Endothelial cell of umbilical vein (primary cell): ENCODE measurements around the gene ITFG1. TPM values are rescaled to one million over a fixed set of nuclear protein-coding genes. Genes with fewer than 3 reads are reported as not detected.

ENCODE experiments used
- BruUV-seq: library from RNA; stranded (reverse); fragments of 400-500 nt; replicated peaks from 2 replicates; lab custom pipeline; 2021; lab: Mats Ljungman, UMichigan
- CTCF ChIA-PET: fragments of 300-600, 350-600 bp; sonication (Branson Sonifier 250); formaldehyde crosslinking; loops from one replicate; lab custom pipeline; 2021; ENCODE audit warnings: antibody characterized with exemption, inconsistent platforms; lab: Charles Lee
- POLR2A ChIA-PET: fragments of 300-600, 350-600 bp; sonication (Branson Sonifier 250); formaldehyde crosslinking; loops from one replicate; lab custom pipeline; 2021; ENCODE audit warnings: antibody characterized with exemption, inconsistent platforms; lab: Charles Lee
- DNase-seq: peaks from one replicate; pipeline ENCODE4 v3.0.0-alpha.2; 2011; ENCODE audit warnings: low read depth, low spot score
- FAIRE-seq: peaks from 2 replicates; lab custom pipeline; 2011; peaks lifted over from hg19 to GRCh38; lab: Jason Lieb, UNC
- H2AFZ ChIP-seq: 2 replicates; pipeline ENCODE4 v1.6.0; 2012; ENCODE audit warnings: low read depth, low read length, control low read depth, inconsistent platforms
- H3K27ac ChIP-seq: 2 replicates; pipeline ENCODE4 v1.5.1; 2011; ENCODE audit warnings: low read depth, mild to moderate bottlenecking, control low read depth, low read length, moderate library complexity; ENCODE audit not compliant: insufficient read depth
- H3K27me3 ChIP-seq, 2 experiments: 2 replicates each; pipeline versions ENCODE4 v1.6.0 to v1.6.1; 2011; ENCODE audit warnings: low read length in 2 of 2, mixed read lengths in 1 of 2; ENCODE audit not compliant: control insufficient read depth in 2 of 2, insufficient read depth in 2 of 2
- H3K36me3 ChIP-seq, 2 experiments: 2 replicates in 1 of 2; 3 replicates in 1 of 2; pipeline ENCODE4 v1.5.1; 2011; ENCODE audit warnings: low read length in 2 of 2, mild to moderate bottlenecking in 1 of 2, moderate library complexity in 1 of 2; ENCODE audit not compliant: control insufficient read depth in 2 of 2, insufficient read depth in 2 of 2; ENCODE audit errors: extremely low read depth in 1 of 2
- H3K4me1 ChIP-seq: 3 replicates; pipeline ENCODE4 v1.5.1; 2011; ENCODE audit warnings: mild to moderate bottlenecking, low read length; ENCODE audit not compliant: control insufficient read depth, insufficient read depth; ENCODE audit errors: extremely low read depth
- H3K4me2 ChIP-seq: 2 replicates; pipeline ENCODE4 v1.6.1; 2011; ENCODE audit warnings: low read length, control low read depth, mixed read lengths; ENCODE audit not compliant: insufficient read depth
- H3K4me3 ChIP-seq, 3 experiments: fragments of 200-600 bp in 1 of 3; sonication (generic), shearing (Covaris generic) in 1 of 3; replicated peaks in 1 of 3; 2 replicates each; pipeline ENCODE4 v1.5.1; 2011 to 2016; ENCODE audit warnings: control low read depth in 3 of 3, low read length in 3 of 3, mild to moderate bottlenecking in 2 of 3, inconsistent platforms in 1 of 3, low read depth in 1 of 3, moderate library complexity in 1 of 3; ENCODE audit not compliant: insufficient read depth in 1 of 3
- H3K79me2 ChIP-seq: 2 replicates; pipeline ENCODE4 v1.6.0; 2012; ENCODE audit warnings: low read length, inconsistent platforms; ENCODE audit not compliant: control insufficient read depth, insufficient read depth
- H3K9ac ChIP-seq: replicated peaks from 2 replicates; pipeline ENCODE3; 2011; ENCODE audit warnings: low read length, control low read depth; ENCODE audit not compliant: insufficient read depth; ENCODE audit errors: extremely low read depth
- H3K9me1 ChIP-seq: replicated peaks from 3 replicates; pipeline ENCODE4 v1.6.0; 2011; ENCODE audit warnings: mild to moderate bottlenecking, low read length; ENCODE audit not compliant: control insufficient read depth, insufficient read depth; ENCODE audit errors: extremely low read depth
- H3K9me3 ChIP-seq: replicated peaks from 2 replicates; pipeline ENCODE4 v1.5.1; 2012; ENCODE audit warnings: low read length, inconsistent platforms; ENCODE audit not compliant: control insufficient read depth, insufficient read depth
- H4K20me1 ChIP-seq: replicated peaks from 2 replicates; pipeline ENCODE3; 2011; ENCODE audit warnings: mild to moderate bottlenecking, low read length; ENCODE audit not compliant: control insufficient read depth, insufficient read depth; ENCODE audit errors: extremely low read depth
- EZH2 ChIP-seq: IDR thresholded peaks from 2 replicates; pipeline ENCODE4 v1.6.1; 2012; ENCODE audit warnings: borderline replicate concordance, low read depth, mild to moderate bottlenecking, moderate library complexity, low read length, inconsistent platforms; ENCODE audit not compliant: severe bottlenecking
- FOS ChIP-seq: IDR thresholded peaks from 2 replicates; pipeline ENCODE4 v1.6.1; 2011; ENCODE audit warnings: mild to moderate bottlenecking, low read length, moderate library complexity, borderline replicate concordance; ENCODE audit not compliant: insufficient read depth
- GATA2 ChIP-seq: IDR thresholded peaks from 2 replicates; pipeline ENCODE4 v1.7.0; 2011; ENCODE audit warnings: low read depth, mild to moderate bottlenecking, moderate library complexity, mixed read lengths, low read length; ENCODE audit not compliant: insufficient read length, insufficient read depth
- JUN ChIP-seq: IDR thresholded peaks from 2 replicates; pipeline ENCODE4 v1.6.1; 2011; ENCODE audit warnings: borderline replicate concordance, low read depth; ENCODE audit not compliant: insufficient read length, insufficient read depth
- MYC ChIP-seq: IDR thresholded peaks from one replicate; pipeline ENCODE4 v1.6.1; 2011; ENCODE audit warnings: mild to moderate bottlenecking, low read depth, low read length
- POLR2A ChIP-seq: IDR thresholded peaks from 2 replicates; pipeline ENCODE4 v1.6.1; 2012; ENCODE audit warnings: low read depth, mild to moderate bottlenecking, control low read depth, low read length
- POLR2AphosphoS5 ChIP-seq: IDR thresholded peaks from 2 replicates; pipeline ENCODE4 v1.6.1; 2012; ENCODE audit warnings: low read depth, mild to moderate bottlenecking, control low read depth, low read length, moderate library complexity; ENCODE audit not compliant: insufficient read depth
- dilution Hi-C: fragments of 300-500 bp; cut with MboI; formaldehyde crosslinking; loops from one replicate; pipeline ENCODE4 v1.15.0; 2019; ENCODE audit warnings: low sequenced_read_pairs; ENCODE audit not compliant: extremely low pct_ligation_motif_present
- intact Hi-C: fragments of 100-400 bp; cut with micrococcal nuclease; formaldehyde crosslinking; loops from one replicate; pipeline ENCODE4 v1.10.0; 2022
- polyA plus RNA-seq, 4 experiments: library from polyadenylated mRNA; depleted of rRNA in 3 of 4; stranded (reverse) in 3 of 4; unstranded in 1 of 4; fragments of >200 nt; gene quantifications; 2 replicates each; pipeline versions ENCODE4 v1.2.1 to v1.2.3, GENCODE V29; 2011 to 2012; ENCODE audit warnings: missing spikeins in 1 of 4
- total RNA-seq: library from RNA; stranded (reverse); gene quantifications from 2 replicates; pipeline ENCODE4 v1.2.3, GENCODE V29; 2021
- TF ChIP-seq, protein P1 (sequence below), 2 donors: IDR thresholded peaks; 1 replicate in 1 of 2; 2 replicates in 1 of 2; pipeline ENCODE4 v1.5.1; 2011; ENCODE audit warnings: low read length in 2 of 2, mild to moderate bottlenecking in 2 of 2, moderate library complexity in 2 of 2, control low read depth in 1 of 2, inconsistent platforms in 1 of 2, low read depth in 1 of 2; ENCODE audit not compliant: insufficient read depth in 1 of 2; ENCODE audit errors: extremely low read depth in 1 of 2
- TF ChIP-seq, protein P2 (sequence below): IDR thresholded peaks from 2 replicates; pipeline ENCODE4 v1.6.1; 2011; ENCODE audit not compliant: insufficient read depth, insufficient read length

ITFG1 gene
- total and polyA plus RNA-seq, 2 donors (not counting 3 experiments of a cell fraction or from before 2014, with no cell fraction given) = 32.1 to 44.2 TPM

DNA sequence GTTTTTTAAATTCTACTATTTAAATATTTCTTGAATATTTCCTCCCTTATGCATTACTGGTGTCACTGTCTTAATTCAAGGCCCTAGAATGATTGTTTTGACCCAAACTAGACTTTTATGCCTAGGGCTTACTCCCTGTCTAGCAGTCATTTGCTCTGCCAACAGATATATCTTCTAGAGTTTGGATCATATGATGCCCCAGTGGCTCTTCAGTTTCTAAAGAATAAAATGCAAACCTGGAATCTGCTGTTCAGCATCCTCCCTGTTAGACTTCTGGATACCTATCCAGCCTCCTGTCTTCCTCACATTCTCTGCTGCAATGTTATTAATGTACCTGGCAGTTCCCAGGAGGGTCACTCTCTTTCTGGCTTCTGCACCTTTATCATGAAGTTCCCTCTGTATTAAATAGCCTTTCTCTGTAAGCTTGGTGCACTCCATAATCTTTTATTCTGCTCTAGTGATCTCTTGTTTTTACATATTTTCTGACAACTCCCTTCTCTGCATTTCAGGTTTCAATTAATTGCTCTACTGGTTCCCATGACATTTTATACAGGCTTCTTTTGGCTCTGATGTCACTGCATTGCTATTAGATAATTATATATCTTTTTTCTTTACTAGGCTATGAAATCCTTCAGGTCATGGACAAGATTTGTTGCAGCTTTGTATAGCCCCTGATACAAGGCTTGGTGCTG lies 15.9 kb upstream of the ITFG1 start:
- FAIRE-seq = no peak
- ChIA-PET CTCF (interaction anchor here (1.5 to 1.7 kb wide), 2 partner anchors 8 to 9 kb away, joined by 3 read pairs; no protein-coding TSS in a partner anchor), POLR2A (no interaction called here)

DNA sequence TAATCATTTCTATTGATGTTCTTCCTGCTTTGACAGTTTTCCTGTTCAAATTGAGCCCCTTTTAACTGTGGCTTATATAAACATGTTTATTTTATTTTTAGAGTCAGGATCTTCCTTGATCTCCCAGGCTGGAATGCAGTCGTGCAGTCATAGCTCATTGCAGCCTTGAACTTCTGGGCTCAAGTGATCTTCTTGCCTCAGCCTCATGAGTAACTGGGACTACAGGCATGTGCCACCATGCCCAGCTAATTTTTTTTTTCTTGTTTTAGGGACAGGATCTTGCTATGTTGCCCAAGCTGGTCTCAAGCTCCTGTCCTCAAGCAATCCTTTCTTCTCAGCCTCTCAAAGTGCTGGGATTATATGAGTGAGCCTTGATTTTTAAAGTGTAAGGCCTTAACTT lies 14.9 kb upstream of the ITFG1 start:
- FAIRE-seq (no peak), DNase-seq (no peak)
- ChIA-PET CTCF (interaction anchor here (0.8 kb wide), 1 partner anchor 9 kb away, joined by 3 read pairs; no protein-coding TSS in a partner anchor), POLR2A (no interaction called here)
- H3K9ac ChIP-seq = no peak overlapping the region
- H3K79me2 ChIP-seq = peaks cover 14% of the 10 kb centered on the region
- no peaks in the 10 kb centered on the region for H3K27me3 ChIP-seq
- H3K9me1 ChIP-seq = no peaks in the 10 kb centered on the region
- H3K4me3 ChIP-seq = no peak overlapping the region
- TF ChIP-seq JUN (no peak), POLR2AphosphoS5 (no peak), MYC (no peak), EZH2 (no peak), GATA2 (no peak), FOS (no peak), POLR2A (no peak)
- TF ChIP-seq, protein P1, sequence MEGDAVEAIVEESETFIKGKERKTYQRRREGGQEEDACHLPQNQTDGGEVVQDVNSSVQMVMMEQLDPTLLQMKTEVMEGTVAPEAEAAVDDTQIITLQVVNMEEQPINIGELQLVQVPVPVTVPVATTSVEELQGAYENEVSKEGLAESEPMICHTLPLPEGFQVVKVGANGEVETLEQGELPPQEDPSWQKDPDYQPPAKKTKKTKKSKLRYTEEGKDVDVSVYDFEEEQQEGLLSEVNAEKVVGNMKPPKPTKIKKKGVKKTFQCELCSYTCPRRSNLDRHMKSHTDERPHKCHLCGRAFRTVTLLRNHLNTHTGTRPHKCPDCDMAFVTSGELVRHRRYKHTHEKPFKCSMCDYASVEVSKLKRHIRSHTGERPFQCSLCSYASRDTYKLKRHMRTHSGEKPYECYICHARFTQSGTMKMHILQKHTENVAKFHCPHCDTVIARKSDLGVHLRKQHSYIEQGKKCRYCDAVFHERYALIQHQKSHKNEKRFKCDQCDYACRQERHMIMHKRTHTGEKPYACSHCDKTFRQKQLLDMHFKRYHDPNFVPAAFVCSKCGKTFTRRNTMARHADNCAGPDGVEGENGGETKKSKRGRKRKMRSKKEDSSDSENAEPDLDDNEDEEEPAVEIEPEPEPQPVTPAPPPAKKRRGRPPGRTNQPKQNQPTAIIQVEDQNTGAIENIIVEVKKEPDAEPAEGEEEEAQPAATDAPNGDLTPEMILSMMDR (IDR thresholded peaks at IDR 0.05; ENCODE audit: extremely low read depth in 1 of 2, insufficient read depth in 1 of 2, low read depth in 1 of 2, low read length in 2 of 2) = no peak
- TF ChIP-seq, protein P2, sequence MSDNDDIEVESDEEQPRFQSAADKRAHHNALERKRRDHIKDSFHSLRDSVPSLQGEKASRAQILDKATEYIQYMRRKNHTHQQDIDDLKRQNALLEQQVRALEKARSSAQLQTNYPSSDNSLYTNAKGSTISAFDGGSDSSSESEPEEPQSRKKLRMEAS = no peak
- dilution Hi-C loops (no loop called here), intact Hi-C loops (no loop called here)
- no TSS peak for BruUV-seq
- H3K36me3 ChIP-seq = no peaks in the 10 kb centered on the region
- no peak overlapping the region for H2AFZ ChIP-seq
- no peak overlapping the region for H3K4me2 ChIP-seq
- H4K20me1 ChIP-seq = peaks cover 3% of the 10 kb centered on the region
- no peaks in the 10 kb centered on the region for H3K9me3 ChIP-seq
- H3K27ac ChIP-seq = no peak overlapping the region
- no peaks in the 10 kb centered on the region for H3K4me1 ChIP-seq

More for the DNA sequence above, 15.9 kb upstream of the ITFG1 start:
- Histone ChIP-seq H3K36me3 (no peaks in the 10 kb centered on the region), H4K20me1 (peaks cover 3% of the 10 kb centered on the region), H3K4me1 (no peaks in the 10 kb centered on the region), H3K4me2 (no peak overlapping the region), H3K9ac (no peak overlapping the region), H3K4me3 (no peak overlapping the region), H3K27me3 (no peaks in the 10 kb centered on the region), H3K9me3 (no peaks in the 10 kb centered on the region), H3K27ac (no peak overlapping the region), H3K79me2 (peaks cover 14% of the 10 kb centered on the region), H3K9me1 (no peaks in the 10 kb centered on the region), H2AFZ (no peak overlapping the region)
- dilution Hi-C loops (no loop called here), intact Hi-C loops (no loop called here)
- no TSS peak for BruUV-seq
- no peak for DNase-seq
- TF ChIP-seq JUN = no peak
- TF ChIP-seq GATA2 = no peak
